HG02973 (cell line): ENCODE measurements around the gene PICALM.

Experiments
- ATAC-seq: cut with Tn5 transposase; IDR thresholded peaks from one replicate; pipeline ENCODE4 v1.9.1; 2021; ENCODE audit warnings: moderate library complexity; ENCODE audit not compliant: unreplicated experiment

The PICALM gene

GRCh38 chr11:86087256-86087655, 18.4 kb upstream of the PICALM start:
- ATAC-seq = no peak

- ATAC-seq = no peak
These were observed 12.6 kb upstream of the PICALM start for GRCh38 chr11:86081455-86081854.

GRCh38 chr11:86079421-86079820, 10.5 kb upstream of the PICALM start:
- no peak for ATAC-seq

- no peak for ATAC-seq
These were observed 5.1 kb upstream of the PICALM start for GRCh38 chr11:86073948-86074347.

GRCh38 chr11:86072211-86072610, 3.3 kb upstream of the PICALM start:
- no peak for ATAC-seq

- no peak for ATAC-seq
These were observed 1.5 kb upstream of the PICALM start for GRCh38 chr11:86070142-86071056.

- peak; percentile 20 for ATAC-seq
These were observed 671 bp upstream of the PICALM start for GRCh38 chr11:86069408-86070101.

GRCh38 chr11:86068138-86068871, 579 bp downstream of the PICALM start:
- ATAC-seq = peak; percentile 16

GRCh38 chr11:86067851-86068137, 1.1 kb downstream of the PICALM start:
- ATAC-seq = no peak

- ATAC-seq = no peak
These were observed 1.7 kb downstream of the PICALM start for GRCh38 chr11:86067009-86067850.

GRCh38 chr11:86066657-86067008, 2.3 kb downstream of the PICALM start:
- ATAC-seq = no peak

GRCh38 chr11:86066033-86066432, 2.9 kb downstream of the PICALM start:
- no peak for ATAC-seq

GRCh38 chr11:86064220-86064803, 4.6 kb downstream of the PICALM start:
- no peak for ATAC-seq

GRCh38 chr11:86063536-86063935, 5.3 kb downstream of the PICALM start:
- no peak for ATAC-seq

- ATAC-seq = no peak
These were observed 6.2 kb downstream of the PICALM start for GRCh38 chr11:86062719-86063118.

GRCh38 chr11:86061483-86062205, 7.2 kb downstream of the PICALM start:
- ATAC-seq = no peak

GRCh38 chr11:86060544-86060943, 8.3 kb downstream of the PICALM start:
- no peak for ATAC-seq

- no peak for ATAC-seq
These were observed 10.5 kb downstream of the PICALM start for GRCh38 chr11:86058360-86058759.

- ATAC-seq = no peak
These were observed 12.5 kb downstream of the PICALM start for GRCh38 chr11:86056351-86056854.
